ENCODE data around the gene TMPRSS6.

DNA sequence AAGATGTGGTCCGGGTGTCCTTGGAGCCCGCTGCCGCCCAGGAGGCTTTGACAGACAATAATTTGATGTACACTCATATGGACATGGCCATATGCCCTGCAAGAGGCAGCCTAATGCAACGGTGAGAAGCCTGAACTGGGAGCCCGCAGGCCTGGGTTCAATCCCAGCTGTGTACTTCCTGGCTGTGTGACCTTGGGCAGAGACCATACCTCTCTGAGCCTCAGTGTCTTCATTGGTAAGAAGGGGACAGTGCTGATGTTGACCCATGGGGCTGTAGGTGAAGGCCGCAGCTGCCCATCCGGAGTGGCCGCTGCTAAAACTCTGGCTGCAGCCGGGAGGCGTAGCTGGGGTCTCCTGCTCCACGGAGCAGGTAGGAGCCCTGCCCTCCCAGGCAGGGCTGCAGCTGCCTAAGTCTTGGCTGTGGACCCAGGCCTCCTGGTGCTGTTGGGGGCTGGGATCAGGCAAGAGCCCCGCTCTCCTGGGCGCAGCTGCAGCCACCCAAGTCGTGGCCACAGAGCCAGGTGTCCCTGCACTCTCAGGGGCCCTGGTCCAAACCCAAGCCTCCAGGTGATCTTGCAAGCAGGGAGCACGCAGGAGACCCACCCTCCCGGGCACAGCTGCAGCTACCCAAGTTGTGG is 31.3 kb upstream of the TMPRSS6 start:
- TF ChIP-seq, protein P1, sequence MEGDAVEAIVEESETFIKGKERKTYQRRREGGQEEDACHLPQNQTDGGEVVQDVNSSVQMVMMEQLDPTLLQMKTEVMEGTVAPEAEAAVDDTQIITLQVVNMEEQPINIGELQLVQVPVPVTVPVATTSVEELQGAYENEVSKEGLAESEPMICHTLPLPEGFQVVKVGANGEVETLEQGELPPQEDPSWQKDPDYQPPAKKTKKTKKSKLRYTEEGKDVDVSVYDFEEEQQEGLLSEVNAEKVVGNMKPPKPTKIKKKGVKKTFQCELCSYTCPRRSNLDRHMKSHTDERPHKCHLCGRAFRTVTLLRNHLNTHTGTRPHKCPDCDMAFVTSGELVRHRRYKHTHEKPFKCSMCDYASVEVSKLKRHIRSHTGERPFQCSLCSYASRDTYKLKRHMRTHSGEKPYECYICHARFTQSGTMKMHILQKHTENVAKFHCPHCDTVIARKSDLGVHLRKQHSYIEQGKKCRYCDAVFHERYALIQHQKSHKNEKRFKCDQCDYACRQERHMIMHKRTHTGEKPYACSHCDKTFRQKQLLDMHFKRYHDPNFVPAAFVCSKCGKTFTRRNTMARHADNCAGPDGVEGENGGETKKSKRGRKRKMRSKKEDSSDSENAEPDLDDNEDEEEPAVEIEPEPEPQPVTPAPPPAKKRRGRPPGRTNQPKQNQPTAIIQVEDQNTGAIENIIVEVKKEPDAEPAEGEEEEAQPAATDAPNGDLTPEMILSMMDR (IDR thresholded peaks at IDR 0.05; ENCODE audit: low read length) = no peak
- no peak for TF ChIP-seq EZH2 (IDR thresholded peaks at IDR 0.05; ENCODE audit: borderline replicate concordance, low read length)
